ENCODE data around the gene PAK5.
A peak's percentile ranks its signal among the peaks of the same experiment; 100 is the strongest.

Gene PAK5

GRCh38 chr20:9616455-9616805 lies 222.4 kb downstream of the PAK5 start:
- DNase-seq (ENCODE audit: low spot score), result no peak

- no peak for DNase-seq (ENCODE audit: low spot score)
Measured at GRCh38 chr20:9615766-9616454, 223.0 kb downstream of the PAK5 start.

- no peak for DNase-seq (ENCODE audit: low spot score)
Measured at GRCh38 chr20:9615118-9615517, 223.8 kb downstream of the PAK5 start.

DNA sequence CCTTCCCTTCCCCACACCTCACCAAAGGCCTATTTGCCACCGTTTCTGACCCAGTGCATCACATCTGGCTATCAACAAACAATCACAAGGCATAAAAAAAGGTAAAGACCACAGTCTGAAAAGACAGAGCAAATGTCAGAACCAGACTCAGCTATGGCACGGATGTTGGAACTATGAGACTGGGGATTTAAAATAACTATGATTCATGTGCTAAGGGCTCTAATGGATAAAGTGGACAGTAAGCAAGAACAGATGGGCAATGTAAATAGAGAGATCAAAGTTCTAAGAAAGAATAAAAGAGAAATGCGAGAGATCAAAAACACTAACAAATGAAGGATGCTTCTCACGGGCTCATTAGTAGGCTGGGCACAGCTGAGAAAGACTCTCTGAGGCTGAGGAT lies 225.0 kb downstream of the PAK5 start:
- DNase-seq (ENCODE audit: low spot score), result no peak

DNA sequence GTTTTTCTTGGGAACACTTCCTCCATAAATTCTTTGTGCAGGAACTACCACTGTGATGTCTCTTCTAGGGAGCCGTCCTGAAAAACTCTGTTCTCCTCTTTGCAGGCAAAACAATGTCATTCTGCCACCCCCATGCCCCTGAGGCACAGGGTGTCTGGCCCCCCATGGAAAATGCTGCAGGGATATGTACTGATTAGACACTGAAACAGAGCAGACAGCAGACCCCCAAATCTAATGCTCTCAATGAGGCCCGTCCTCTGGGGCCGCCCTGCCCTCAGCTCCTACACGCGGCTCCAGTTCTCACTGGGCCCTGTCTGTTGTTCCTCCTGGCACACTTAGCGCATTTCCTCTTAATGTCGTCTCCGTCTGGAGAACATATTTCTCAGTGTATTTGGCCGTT lies 227.0 kb downstream of the PAK5 start:
- no peak for DNase-seq (ENCODE audit: low spot score)

DNA sequence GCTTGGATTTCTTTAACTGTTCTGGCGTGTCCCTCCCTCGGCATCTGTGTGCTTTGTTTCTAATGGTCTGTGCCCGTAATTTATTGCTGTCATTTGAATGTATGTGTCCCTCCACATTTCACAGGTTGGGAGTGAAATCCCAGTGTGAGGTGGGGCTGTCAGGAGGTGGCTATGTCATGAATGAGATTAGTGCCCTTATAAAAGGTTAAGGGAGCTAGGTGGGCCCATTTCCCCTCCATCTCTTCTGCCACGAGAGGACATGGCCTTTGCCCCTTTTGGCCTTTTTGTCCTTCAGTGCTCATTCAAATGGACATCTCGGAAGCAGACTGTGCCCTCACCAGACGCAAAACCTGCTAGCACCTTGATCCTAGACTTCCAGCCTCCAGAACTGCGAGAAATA lies 228.2 kb downstream of the PAK5 start:
- DNase-seq (ENCODE audit: low spot score), result no peak

DNA sequence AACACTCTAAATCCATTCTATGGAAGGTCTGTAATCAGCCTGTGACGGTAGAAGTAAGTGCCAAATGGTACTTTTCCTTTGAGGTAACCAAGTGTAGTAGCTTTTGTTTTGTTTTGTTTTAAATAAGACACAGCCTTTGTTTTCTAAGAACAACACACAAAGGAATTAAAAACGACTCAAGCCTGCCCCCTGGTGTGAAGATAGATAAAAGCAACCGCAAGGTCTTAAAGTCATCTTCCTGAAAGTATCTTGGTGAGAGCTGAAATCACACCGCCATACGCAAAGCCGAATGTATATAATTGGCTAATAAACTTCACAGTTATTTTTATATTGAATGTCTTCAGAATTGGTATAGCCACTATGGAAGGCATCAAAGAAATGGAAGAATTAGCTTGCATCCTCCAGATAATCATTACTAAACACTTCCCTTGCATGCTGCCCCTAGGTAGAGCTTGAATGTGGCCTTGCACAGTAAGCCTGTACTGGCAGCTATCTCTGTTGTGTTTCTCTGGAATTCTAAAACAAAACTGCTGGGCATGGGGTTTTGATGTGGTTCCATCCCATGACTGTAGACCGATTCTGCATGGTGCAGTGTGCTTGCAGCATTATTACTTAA lies 228.9 kb downstream of the PAK5 start:
- peak; percentile 76 for DNase-seq (ENCODE audit: low spot score)

- no peak for DNase-seq (ENCODE audit: low spot score)
Measured at GRCh38 chr20:9608639-9609340, 230.1 kb downstream of the PAK5 start.

DNA sequence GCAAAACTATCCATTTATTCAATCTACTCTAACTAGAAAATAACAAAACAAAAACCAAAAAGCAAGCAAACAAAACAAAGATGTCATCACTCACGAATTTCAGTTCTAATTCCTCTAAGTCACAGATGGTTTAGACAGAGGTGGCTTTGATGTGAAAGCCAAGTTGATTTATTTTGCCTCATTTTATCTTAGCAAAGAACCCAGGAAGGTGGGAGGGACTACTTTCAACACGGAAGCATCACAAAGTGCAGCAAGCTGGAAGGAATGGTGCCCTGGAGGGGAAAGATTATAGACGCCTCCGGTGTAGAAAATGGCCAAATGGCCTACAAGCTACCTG lies 236.1 kb downstream of the PAK5 start:
- DNase-seq (ENCODE audit: low spot score), result no peak

DNA sequence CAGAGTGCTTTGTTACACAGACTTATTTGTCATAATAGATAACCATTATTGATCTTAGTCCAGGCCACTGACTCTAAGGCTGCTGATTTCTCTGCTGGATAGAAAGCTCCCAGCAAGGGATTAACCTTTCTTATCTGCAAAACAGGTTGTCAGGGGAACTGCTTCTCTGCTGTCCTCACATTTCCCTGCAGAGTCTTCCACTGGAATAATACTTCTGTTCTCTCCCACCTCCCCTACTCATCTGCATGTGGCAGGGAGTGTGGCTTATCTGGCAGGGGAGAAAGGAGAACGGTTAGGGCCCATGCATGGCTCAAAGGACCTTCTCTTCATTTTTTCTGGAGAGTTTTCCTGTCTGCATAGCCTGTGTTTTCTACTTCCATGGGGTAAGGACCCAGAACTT lies 238.3 kb downstream of the PAK5 start:
- no peak for DNase-seq (ENCODE audit: low spot score)

DNA sequence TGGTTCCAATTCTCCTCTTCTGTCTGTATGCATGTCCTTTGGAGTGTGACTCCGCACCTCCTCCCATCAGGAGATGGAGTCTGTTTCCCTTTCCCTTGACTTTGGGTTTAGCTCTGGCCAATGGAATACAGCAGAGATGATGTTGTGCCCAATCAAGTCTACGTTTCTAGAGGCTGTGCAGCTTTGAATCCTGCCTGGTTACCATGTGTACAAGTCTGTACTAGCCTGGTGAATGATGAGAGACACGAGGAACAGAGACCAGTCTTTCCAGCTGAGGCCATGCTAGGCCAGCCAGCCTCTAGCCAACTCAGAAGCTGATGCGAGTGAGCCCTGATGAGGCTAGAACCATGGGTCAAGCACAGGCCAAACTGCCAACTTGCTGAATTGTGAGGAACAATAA lies 241.3 kb downstream of the PAK5 start:
- DNase-seq (ENCODE audit: low spot score), result no peak

GRCh38 chr20:9595763-9596162 lies 243.1 kb downstream of the PAK5 start:
- DNase-seq (ENCODE audit: low spot score), result no peak

- DNase-seq (ENCODE audit: low spot score), result peak; percentile 78
Measured at GRCh38 chr20:9594284-9594875, 244.5 kb downstream of the PAK5 start.

DNA sequence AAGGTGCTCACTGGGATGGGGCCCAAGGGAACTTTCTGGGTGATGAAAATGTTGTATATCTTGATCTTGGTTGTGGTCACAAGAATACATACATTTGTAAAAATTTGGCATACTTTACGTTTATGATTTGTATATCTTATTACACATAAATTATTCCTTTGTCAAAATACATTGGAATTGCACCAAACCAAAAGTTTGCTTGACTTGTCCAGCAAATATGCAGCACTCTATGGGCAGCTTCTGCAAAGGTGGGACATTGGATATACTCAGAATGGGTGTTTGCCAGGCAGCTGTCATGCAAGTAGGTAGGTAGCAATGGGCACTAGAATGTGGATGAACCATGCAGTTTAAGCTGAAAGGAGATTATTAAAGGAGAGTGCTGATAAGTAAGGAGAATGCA lies 246.5 kb downstream of the PAK5 start:
- no peak for DNase-seq (ENCODE audit: low spot score)

GRCh38 chr20:9591080-9591479 lies 247.8 kb downstream of the PAK5 start:
- DNase-seq (ENCODE audit: low spot score), result no peak

- DNase-seq (ENCODE audit: low spot score), result peak; percentile 34
Measured at GRCh38 chr20:9590189-9590588, 248.7 kb downstream of the PAK5 start.

DNA sequence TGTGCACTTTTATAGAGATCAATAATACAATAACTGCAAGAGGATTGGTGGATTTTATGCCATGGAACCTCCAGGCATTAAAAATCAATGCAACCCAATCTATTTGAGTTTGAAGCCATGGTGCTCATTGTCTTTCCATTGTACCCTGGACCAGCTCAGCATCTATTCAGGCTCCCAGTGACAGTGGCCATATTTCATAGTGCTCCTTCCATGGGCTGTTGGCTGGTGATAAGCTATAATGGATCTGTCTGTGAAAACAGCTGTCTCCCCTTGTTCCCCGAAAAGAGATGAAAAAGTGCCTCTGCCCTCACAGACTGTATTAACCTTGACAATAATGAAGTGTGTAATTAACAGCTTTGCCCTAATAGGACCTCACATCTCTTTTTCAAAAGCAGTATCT lies 250.2 kb downstream of the PAK5 start:
- no peak for DNase-seq (ENCODE audit: low spot score)

GRCh38 chr20:9583151-9583550 lies 255.7 kb downstream of the PAK5 start:
- no peak for DNase-seq (ENCODE audit: low spot score)

- DNase-seq (ENCODE audit: low spot score), result no peak
Measured at GRCh38 chr20:9582137-9582536, 256.7 kb downstream of the PAK5 start.

- DNase-seq (ENCODE audit: low spot score), result no peak
Measured at GRCh38 chr20:9581509-9581908, 257.4 kb downstream of the PAK5 start.

- no peak for DNase-seq (ENCODE audit: low spot score)
Measured at GRCh38 chr20:9578594-9578993, 260.3 kb downstream of the PAK5 start.

DNA sequence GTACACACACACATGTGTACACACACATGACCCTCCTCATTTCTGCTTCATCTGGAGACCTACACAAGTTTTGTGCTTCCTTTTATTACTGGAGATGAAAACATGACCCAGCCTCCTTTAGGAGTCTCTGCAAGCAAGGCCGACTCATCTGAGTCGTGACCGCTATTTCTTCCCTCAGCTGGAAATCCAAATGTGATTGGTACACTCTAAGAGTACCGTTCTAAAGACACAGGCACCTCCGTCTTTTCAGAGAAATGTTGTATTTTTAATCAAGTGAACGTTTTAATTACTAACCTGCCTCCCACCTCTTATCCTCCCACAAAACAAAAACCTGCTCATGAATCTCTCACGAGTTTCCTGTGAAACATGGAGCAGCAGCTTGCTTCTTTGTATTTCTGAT lies 261.5 kb downstream of the PAK5 start:
- DNase-seq (ENCODE audit: low spot score), result no peak

- no peak for DNase-seq (ENCODE audit: low spot score)
Measured at GRCh38 chr20:9576695-9577094, 262.2 kb downstream of the PAK5 start.
